GM12874 (cell line): ENCODE results near the gene ETV1.

Source experiments
- CTCF ChIP-seq: IDR thresholded peaks from 2 replicates; pipeline ENCODE4 v1.5.1; 2011; ENCODE audit warnings: low read depth, mild to moderate bottlenecking, control low read depth, low read length, moderate library complexity; ENCODE audit not compliant: insufficient read depth

The ETV1 gene

GRCh38 chr7:13907831-13908230 lies 81.6 kb downstream of the ETV1 start:
- TF ChIP-seq CTCF, result no peak

- no peak for TF ChIP-seq CTCF
Observed at GRCh38 chr7:13904689-13905088, 84.8 kb downstream of the ETV1 start.

GRCh38 chr7:13904007-13904406 lies 85.5 kb downstream of the ETV1 start:
- TF ChIP-seq CTCF, result no peak

- TF ChIP-seq CTCF, result no peak
Observed at GRCh38 chr7:13901577-13901976, 87.9 kb downstream of the ETV1 start.

GRCh38 chr7:13898957-13899670 lies 90.4 kb downstream of the ETV1 start:
- TF ChIP-seq CTCF, result no peak

GRCh38 chr7:13897819-13898218 lies 91.6 kb downstream of the ETV1 start:
- TF ChIP-seq CTCF, result no peak

- TF ChIP-seq CTCF, result no peak
Observed at GRCh38 chr7:13894954-13895353, 94.5 kb downstream of the ETV1 start.

GRCh38 chr7:13894377-13894776 lies 95.1 kb downstream of the ETV1 start:
- no peak for TF ChIP-seq CTCF
